Fibroblast of skin of scalp (primary cell): ENCODE measurements around the gene ZNF804A.
"Not testable (repeated sequence)": the region's sequence is repeated elsewhere in the genome, so short reads cannot be mapped to it uniquely, and the experiment has no call there.

Source experiments
- DNase-seq: peaks from one replicate; pipeline ENCODE4 v3.0.0-alpha.2; 2013

The ZNF804A gene

DNA sequence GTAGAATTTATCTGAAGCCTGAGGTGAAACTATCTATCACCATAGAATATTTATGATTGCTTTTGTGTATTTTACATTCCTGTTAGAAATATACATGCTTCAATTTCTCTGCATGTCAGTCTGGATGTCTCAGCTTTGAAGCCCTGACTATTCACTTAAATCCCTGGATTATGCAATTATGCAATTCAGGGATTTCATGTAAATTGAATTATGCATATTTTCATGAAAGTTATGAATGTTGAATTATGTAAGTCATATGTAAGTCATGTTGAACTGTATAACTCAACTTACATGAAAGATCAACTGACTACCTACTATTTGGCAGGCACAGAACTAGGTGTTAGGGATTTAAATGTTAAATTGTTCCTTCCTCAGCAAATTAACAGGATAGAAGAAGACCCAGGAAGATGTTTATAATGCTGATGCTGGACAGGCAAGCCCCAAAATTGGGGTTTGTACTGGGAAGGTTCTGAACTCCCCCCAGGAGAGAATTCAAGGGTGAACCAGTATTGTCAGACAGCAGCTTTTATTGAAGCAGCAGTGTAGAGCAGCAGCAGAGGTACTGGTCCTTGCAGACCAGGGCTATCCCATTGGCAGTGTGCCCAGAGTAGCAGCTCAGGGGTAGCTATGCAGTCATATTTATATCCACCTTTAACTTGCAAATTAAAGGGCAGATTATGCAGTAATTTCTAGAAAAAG lies 236.5 kb downstream of the ZNF804A start:
- no peak for DNase-seq

DNA sequence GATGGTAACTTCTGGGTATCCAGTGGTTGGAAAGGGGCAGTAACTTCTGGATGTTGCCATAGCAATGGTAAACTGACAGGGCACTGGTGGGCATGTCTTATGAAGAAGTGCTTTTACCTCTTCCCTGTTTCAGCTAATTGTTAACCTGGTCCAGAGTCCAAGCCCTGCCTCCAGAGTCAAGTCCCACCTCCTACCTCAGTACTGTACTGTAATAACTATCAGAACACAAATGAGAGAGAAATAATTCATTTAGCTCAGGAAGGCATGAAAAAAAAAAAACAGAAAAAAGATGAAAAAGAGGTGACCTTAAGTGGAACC lies 237.0 kb downstream of the ZNF804A start:
- no peak for DNase-seq

DNA sequence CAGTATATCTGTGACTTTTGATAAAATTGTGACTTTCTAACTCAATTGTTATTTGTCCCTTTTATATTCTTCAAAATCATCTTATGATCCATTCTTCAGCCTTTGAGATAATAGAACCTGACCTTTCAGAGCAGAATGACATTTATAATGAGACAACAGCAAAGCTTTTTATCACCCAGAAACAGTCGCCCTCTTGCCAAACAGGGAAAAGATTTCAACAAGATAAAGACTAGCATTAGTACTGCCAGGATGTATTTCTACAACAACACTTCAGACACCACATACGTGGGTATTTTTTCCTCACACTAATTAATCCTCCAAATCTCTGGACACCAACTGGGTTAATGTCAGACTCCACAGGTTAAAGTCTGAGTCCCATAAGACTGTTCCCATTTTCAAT lies 249.0 kb downstream of the ZNF804A start:
- DNase-seq = no peak

DNA sequence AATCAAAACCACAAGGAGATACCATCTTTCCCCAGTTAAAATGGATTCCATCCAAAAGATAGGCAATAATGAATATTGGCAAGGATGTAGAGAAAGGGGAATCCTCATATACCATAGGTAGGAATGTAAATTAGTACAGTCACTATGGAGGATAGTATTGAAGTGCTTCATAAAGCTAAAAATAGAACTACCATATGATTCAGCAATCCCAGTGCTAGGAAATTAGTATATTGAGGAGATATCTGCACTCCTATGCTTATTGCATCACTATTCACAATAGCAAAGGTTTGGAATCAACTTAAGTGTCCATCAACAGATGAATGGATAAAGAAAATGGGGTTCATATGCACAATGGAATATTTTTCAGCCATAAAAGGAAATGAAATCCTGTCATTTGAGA lies 251.2 kb downstream of the ZNF804A start:
- DNase-seq = peak; percentile 6

DNA sequence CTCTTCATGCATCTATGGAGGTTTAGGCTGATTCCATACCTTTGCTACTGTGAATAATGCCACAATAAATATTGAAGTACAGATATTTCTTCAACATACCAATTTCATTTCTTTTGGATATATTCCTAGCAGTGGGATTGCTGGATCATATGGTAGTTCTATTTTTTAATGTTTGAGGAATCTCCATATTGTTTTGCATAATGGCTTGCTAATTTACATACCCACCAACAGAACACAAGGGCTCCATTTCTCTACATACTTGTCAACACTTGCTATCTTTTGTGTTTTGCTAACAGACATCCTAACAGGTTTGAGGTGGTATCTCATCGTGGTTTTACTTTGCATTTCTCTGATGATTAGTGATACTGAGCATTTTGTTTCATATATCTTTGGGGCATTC lies 253.2 kb downstream of the ZNF804A start:
- DNase-seq = no peak

DNA sequence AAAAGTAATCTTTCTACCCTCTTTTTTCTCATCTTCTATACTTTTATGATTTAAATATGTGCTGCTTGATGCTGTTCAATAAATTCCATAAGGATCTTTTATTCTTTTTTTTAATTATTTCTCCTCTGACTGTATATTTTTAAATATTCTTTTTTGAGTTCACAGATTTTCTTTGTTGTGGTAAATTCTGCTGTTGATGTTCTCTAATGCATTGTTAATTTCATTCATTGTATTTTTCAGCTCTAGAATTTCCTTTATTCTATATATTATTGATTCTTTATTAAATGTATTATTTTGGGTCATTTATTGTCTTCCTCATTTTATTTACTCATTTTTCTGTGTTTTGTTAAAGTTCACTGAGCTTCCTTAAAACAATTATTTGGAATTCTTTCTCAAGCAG lies 260.9 kb downstream of the ZNF804A start:
- no peak for DNase-seq

DNA sequence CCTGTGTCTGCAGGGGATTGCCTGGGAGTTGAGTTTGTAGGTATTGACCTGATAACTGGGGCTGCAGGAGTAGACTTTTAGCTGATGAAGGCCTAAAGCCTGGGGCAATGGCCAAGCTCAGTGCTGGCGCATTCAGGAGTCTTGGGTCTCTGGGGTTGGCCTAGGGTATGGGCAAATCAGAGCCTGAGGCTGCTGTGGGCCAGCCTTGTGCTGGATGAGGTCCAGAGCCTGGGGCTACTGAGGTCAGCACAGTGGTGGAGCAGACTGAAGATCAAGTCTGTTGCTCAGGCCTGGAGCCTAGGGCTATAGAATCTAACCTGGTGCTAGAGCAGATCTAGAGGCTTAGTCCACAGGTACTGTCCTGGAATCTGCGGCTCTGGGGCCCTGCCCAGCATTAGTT lies 262.4 kb downstream of the ZNF804A start:
- DNase-seq = no peak

DNA sequence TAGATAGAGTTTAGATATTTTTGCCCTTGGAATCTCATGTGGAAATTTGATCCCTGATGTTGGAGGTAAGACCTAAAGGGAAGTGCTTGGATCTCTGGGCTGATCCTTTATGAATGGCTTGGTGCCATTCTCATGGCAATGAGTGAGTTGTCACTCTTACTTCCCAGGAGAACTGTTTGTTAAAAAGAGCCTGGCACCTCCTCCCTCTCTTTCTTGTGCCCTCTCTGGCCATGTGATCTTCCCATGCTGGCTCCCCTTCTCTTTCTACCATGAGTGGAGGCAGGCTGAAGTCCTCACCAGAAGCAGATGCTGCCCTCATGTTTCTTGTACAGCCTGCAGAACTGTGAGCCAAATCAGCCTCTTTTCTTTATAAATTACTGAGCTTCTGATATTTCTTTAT lies 276.9 kb downstream of the ZNF804A start:
- DNase-seq = no peak

DNA sequence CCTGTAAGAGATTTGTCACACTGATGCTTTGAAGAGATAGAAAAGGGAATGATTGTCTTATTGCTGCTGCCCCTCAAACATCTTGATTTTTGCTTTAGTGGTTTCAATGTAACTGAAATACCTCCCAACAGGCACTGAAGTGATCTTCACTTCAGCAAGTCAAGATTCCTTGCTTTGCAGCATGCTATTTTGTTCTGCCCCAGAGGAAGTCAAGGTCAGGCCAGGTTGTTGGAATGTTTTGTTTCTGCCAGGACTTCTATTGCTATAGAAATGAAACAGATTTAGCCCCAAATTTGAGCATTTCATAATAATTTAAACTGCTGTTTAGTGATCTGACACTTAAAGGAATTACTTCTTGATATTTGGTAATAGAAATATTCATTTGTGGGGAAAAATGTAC lies 277.6 kb downstream of the ZNF804A start:
- no peak for DNase-seq

DNA sequence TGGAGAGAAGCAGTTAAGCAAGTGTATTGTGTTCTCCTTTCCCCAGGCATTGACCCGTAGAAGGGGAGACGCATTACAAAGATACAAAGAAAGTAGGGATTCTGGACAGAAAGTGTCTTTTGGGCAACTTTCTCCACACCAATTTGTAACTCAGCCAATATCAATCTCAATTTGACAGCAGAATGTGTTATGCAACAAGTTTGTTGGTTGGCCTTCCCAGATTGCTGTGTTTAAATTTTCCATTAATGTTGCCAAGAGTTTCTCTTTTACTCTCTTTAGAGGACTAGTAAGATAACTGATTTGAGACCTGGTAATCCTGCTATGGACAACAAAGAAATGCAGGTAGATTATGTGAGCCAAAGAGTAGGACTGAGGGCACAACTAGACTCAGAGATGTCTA lies 279.6 kb downstream of the ZNF804A start:
- no peak for DNase-seq

DNA sequence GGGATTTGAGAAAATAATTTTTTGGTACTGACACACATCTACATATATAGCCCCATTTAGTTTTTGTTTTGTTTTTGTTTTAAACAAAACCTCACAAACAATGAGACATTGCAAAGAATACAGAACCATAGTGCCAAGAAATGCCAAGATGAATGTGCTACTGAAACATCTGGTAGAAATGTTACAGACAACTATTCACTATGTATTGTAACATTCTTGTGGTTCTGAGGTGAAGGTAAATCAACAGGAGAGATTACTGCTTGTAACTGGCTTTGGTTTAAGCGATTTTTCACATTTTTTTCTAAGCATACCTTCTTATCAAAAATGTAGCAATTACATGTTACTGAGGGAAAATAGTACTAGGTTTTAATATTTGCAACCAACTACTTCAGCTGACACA lies 281.3 kb downstream of the ZNF804A start:
- DNase-seq = no peak

DNA sequence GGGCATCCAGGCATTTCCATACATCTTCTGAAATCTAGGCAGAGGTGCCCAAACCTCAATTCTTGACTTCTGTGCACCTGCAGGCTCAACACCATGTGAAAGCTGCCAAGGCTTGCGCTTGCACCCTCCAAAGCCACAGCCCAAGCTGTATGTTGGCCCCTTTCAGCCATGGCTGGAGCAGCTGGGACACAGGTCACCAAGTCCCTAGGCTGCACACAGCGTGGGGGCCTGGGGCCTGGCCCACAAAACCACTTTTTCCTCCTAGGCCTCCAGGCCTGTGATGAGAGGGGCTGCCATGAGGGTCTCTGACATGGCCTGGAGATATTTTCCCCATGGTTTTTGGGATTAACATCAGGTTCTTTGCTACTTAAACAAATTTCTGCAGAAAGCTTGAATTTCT lies 288.3 kb downstream of the ZNF804A start:
- not testable (repeated sequence) for DNase-seq

DNA sequence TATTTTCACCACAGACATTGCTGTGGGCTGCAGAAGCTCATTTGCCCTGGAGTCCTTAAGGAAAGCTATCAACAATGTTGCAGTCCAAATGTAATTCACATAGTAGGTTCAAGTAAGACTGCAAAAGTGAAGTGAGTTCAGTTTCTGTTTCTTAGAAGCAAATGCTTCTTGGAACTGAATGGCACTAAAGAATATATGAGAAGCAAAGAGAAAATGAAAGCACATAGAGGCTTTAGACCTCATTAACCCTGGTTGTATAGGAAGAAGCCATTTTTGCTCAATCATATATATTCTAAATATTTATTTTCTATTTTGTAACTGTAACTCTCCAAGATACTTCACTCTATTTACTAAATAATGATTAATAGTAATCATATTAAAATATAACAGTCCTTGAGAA lies 292.0 kb downstream of the ZNF804A start:
- DNase-seq = no peak

DNA sequence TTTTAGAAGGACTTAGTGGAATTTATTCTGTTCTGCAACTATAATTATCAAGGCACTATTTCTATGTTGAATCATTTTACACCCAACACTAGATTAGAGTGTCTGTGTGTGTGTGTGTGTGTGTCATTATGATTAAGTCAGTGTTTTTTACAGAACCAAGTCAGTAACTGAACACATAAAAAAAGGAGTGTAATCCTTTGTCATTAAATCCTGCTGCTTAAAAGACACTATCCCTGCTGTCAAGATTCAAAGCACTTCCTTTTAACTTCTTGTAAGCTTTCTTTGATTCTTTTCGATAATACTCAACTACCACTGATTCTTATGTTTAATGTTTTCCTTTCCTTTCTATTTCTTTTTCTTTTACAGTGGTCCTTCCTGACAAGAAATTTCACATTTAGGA lies 306.7 kb downstream of the ZNF804A start:
- no peak for DNase-seq

DNA sequence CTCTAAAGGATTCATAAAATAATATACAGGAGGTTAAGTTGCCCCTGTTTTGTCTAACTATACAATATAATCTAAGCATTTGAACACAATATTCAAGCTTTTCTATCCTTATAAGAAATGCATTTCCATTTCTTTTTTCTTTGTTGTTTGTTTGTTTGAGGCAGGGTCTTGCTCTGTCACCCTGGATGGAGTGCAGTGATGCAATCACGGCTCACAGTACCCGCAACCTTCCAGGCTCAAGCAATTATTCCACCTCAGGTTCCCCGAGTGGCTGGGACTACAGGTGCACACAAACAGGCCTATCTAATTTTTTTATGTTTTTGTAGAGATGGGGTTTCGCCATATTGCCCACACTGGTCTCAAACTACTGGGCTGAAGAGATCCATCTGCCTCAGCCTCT lies 307.8 kb downstream of the ZNF804A start:
- DNase-seq = no peak

DNA sequence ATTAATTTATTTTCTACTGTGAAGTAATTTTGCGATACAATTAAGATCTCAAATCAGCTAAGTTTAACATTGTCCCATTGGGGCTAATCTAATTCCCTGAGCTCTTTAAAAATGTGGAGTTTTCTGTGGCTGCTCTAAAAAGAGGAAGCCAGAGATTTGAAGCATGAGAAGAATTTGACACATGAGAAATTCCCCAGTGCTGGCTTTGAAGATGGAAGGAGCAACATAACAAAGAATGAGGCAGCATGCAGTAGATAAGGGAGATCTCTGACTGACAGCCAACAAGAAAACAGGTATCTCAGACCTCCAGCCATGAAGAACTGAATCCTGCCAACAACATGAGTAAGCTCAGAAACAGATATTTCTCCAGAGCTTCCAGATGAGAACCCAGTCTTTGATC lies 308.4 kb downstream of the ZNF804A start:
- peak; percentile 3 for DNase-seq

DNA sequence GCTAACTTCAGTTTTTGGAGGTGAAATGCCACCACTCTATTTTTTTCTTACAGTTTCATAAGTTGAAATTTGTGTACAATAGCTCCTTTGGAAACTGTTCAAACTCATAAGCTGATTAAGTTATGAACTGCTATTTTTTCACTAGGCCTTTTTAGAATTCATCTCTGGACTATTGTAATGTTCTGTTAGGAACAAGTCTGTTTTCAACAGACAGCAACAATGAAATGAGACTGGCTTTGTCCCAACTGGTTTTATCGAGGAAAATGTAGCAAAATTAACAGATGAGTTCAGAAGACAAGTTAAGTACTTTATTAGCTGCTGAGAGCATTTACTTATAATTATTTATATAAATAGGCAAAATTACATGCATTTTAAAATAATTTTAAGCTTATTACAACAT lies 310.6 kb downstream of the ZNF804A start:
- DNase-seq = no peak

DNA sequence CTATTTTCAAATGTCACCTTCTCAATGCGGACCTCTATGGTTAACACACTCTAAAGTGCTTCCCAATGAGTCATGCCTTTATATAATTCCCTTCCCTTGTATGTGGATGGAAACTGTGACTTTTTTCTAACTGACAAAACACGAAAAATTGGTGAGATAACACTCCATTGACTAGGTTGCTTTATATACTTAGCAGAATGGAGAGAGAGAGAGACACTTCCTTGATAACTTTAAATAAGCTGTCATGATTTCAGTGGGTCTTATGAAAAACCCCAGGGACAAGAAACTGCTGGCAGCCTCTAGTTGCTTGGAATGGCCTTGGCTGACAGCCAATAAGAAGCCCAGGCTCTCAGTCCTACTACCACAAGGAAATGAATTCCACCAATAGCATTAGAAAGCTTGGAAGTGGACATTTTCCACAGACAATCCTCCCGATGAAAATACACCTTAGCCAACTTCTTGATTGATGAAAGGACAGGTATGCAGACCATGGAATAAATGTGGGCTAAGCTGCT lies 322.2 kb downstream of the ZNF804A start:
- peak; percentile 6 for DNase-seq

DNA sequence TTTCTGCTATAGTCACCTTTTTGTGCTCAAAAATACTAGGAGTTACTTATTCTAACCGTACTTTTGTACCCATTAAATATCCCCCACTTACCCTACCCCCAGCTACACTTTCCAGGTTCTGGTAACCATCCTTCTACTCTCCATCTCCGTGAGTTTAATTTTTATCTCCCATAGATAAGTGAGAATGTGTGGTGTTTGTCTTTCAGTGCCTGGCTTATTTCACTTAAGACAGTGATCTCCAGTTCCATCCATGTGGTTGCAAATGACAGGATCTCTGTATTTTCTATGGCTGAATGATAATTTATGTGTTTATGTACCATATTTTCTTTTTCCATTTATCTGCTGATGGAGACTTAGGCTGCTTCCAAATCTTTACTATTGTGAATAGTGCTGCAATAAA lies 323.3 kb downstream of the ZNF804A start:
- DNase-seq = no peak

DNA sequence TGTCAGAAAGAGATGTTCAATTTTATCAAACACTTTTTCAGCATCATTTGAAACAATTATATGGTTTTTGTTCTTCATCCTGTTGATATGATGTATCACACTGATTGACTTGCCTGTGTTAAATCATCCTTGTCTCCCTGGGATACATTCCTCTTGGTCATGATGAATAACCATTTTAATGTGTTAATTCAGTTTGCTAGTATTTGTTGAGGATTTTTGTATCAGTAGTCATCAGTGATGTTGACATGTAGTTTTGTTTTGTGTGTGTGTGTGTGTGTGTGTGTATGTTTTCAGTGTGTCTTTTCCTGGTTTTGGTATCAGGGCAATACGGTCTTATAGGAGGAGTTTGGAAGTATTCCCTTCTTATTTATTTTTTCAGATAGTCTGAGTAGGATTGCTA lies 325.4 kb downstream of the ZNF804A start:
- no peak for DNase-seq

DNA sequence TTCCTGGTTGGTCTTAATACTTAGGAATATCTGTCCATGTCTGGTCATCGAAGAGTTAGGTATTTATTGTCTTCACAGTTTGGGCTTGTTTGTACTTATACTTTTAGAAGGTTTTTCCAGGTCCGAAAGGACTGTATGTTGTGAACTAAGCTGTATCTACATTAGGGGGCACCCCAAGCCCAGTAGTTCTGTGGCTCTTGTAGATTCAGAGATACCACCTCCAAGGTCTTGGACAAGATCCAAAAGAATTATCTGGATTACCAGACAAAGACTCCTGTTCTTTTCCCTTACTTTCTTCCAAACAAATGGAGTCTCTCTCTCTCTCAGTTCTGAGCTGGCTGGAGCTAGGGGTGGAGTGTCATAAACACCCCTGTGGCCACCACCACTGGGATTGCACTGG lies 328.7 kb downstream of the ZNF804A start:
- DNase-seq = no peak

DNA sequence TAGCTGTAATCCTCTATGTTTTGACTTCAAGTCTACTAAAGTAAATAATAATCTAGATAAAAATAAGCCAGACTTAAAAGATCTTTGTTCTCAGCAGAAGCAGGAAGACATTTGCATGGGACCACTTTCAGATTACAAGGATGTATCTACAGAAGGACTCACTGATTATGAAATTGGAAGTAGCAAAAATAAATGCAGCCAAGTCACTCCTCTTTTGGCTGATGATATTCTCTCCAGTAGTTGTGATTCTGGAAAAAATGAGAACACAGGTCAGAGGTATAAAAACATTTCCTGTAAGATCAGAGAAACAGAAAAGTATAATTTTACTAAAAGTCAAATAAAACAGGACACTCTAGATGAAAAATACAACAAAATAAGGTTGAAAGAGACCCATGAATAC lies 338.4 kb downstream of the ZNF804A start:
- no peak for DNase-seq

DNA sequence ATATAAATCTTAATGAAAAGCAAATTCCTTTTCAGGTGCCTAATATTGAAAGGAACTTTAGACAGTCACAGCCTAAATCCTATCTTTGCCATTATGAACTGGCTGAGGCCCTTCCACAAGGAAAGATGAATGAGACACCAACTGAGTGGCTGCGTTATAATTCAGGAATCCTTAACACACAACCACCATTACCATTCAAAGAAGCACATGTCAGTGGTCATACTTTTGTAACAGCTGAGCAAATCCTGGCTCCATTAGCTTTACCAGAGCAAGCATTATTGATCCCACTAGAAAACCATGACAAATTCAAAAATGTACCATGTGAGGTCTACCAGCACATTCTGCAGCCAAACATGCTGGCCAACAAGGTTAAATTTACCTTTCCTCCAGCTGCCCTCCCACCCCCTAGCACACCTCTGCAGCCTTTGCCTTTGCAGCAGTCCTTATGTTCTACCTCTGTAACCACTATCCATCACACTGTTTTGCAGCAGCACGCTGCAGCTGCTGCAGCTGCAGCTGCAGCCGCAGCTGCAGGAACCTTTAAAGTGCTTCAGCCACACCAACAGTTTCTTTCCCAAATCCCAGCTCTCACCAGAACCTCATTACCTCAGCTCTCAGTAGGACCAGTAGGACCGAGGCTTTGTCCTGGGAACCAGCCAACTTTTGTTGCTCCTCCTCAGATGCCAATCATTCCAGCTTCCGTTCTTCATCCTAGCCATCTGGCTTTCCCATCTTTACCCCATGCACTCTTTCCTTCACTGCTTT lies 340.1 kb downstream of the ZNF804A start:
- peak; percentile 1 for DNase-seq

DNA sequence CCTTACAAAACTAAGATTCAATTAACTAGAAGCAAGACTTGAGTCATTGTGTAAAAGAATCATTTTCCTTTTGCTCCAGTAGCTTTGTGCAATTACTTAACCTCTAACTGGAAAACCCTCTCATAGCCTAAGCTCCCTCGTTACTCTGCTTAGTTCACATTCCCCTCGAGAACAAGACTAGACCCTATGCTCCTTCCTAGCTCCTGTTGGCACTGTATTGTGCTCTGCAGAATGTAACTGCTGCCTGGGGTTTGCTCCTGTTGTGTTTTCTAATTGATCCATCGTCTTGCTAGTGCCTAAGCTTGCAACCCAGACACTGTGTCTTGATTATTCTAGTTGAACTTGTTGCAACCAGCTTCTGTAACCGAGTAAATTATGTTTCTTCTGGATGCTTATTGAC lies 347.0 kb downstream of the ZNF804A start:
- no peak for DNase-seq

DNA sequence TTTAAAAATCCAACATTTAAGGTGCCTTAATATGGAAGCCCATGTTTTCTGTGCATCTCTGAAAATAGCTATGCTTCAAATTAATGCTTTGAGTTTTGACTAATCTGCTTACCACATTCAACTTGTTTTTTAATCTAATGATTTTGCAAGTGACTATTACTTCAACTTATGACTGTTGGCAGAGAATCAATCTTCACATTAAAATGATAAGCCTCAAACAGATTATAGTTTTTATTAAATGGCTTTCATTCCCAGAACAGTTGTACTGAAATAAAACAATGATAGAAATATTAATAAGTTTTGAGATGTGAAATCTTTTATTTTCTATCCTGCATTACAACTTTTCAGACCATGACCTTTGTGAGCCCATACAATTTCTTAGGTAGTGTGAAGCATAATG lies 347.5 kb downstream of the ZNF804A start:
- DNase-seq = no peak
